NCI-H1048 (cell line): ENCODE data around the gene AGMO.

Experiments
- DNase-seq: peaks from one replicate; lab custom pipeline; 2025; lab: John Stamatoyannopoulos, UW

Gene AGMO

GRCh38 chr7:15219758-15220157 lies 342.1 kb downstream of the AGMO start:
- no peak for DNase-seq

DNA sequence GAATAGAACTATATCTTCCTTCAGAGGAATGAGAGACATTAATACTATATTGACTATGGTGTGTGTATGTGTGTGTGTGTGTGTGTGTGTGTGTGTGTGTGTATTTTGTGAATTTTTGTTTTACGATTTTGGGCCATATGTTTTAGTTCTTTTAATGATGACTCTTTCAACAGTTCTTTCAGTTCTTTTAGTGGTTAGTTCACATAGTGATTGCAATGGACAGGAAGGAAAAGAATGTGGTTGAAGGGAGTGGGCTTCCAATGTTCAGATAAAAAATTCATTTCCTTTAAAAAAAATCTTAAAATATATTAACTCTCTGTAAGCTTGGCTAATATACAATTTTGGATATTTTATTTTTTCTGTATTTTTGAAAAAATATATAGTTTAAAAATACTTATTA lies 343.6 kb downstream of the AGMO start:
- DNase-seq: no peak

- no peak for DNase-seq
These were observed 346.2 kb downstream of the AGMO start for GRCh38 chr7:15215616-15216015.

- no peak for DNase-seq
These were observed 346.8 kb downstream of the AGMO start for GRCh38 chr7:15214976-15215375.

DNA sequence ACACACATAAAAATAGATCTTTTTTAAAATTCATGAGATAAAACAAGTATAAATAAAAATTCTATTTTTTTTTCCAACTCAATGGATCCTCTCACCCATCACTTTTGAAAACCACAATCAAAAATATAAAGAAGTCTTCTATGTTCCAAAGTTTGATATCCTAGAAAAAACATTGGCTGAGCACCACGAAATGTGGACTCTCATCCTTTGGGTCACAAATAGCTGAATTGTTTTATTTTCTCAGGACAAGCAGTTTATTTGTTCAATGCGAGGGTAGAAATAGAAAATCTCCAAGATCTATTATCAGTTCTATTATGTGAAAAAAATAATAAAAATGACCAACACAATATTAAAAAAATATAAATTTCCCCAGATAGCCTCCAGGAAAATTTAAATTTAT lies 348.7 kb downstream of the AGMO start:
- no peak for DNase-seq

DNA sequence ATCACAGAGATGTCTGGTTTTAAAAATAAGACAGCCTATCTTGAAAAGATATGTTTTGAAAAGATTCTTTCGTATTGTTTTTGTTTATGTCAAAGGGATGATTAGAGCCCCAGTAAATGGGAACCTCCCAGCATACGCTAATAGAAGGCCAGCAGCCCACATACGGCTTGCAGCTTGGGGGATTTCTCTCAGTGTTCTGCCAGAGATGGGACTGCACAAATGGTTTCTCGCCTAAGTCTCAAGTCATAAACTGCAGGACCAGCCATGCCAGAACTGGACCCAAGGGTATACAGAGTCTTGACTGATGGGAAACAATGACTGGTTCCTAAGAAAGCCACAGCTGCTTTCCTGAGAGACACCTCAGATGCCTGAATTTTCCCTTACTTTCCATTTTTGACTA lies 352.4 kb downstream of the AGMO start:
- no peak for DNase-seq

- DNase-seq: no peak
These were observed 357.4 kb downstream of the AGMO start for GRCh38 chr7:15204421-15204820.

- DNase-seq: no peak
These were observed 362.3 kb downstream of the AGMO start for GRCh38 chr7:15199482-15199881.

- no peak for DNase-seq
These were observed 364.5 kb downstream of the AGMO start for GRCh38 chr7:15197042-15197977.

GRCh38 chr7:15178065-15178464 lies 383.8 kb downstream of the AGMO start:
- DNase-seq: no peak

GRCh38 chr7:15176089-15176488 lies 385.7 kb downstream of the AGMO start:
- no peak for DNase-seq

- DNase-seq: no peak
These were observed 386.7 kb downstream of the AGMO start for GRCh38 chr7:15175152-15175551.

GRCh38 chr7:15174485-15174884 lies 387.3 kb downstream of the AGMO start:
- no peak for DNase-seq

DNA sequence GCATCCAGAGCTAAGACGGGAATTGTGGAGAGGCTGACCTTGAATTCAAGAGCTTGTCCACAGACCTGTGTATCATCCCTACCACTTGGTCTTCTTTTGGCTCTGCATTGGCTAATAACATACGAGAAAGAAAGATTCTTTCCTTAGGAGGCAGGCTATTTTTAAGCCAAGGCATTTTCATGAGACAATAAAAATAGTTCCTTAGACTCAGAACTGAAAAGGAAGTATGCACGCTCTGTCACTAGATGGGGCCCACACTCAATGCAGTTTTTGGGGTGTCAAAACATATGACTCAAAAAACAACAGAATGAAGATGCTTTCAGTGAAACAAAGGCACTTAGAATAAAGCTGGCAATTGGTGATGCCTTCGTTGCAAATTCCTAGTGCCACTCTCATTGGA lies 393.3 kb downstream of the AGMO start:
- no peak for DNase-seq

- DNase-seq: no peak
These were observed 393.9 kb downstream of the AGMO start for GRCh38 chr7:15167912-15168311.

- no peak for DNase-seq
These were observed 395.2 kb downstream of the AGMO start for GRCh38 chr7:15166620-15167019.

DNA sequence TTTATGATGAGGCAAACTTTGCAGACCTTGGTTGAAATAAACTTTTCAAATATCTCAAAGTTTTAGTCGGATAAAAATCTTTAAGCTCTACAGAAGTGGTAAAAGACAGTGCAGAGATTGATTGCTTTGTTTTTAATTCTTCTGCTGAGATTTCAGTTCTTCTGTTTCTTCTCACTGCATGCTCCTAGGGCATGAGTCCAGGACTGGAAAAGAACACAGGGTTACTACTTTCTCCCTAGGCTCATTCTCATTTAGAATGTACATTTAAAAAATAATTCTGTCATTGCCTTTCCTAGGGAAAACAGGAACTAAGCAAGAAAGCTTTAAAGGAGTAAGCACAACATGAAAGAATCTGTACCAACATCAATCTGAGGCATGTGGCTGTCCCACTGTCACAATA lies 402.6 kb downstream of the AGMO start:
- no peak for DNase-seq

DNA sequence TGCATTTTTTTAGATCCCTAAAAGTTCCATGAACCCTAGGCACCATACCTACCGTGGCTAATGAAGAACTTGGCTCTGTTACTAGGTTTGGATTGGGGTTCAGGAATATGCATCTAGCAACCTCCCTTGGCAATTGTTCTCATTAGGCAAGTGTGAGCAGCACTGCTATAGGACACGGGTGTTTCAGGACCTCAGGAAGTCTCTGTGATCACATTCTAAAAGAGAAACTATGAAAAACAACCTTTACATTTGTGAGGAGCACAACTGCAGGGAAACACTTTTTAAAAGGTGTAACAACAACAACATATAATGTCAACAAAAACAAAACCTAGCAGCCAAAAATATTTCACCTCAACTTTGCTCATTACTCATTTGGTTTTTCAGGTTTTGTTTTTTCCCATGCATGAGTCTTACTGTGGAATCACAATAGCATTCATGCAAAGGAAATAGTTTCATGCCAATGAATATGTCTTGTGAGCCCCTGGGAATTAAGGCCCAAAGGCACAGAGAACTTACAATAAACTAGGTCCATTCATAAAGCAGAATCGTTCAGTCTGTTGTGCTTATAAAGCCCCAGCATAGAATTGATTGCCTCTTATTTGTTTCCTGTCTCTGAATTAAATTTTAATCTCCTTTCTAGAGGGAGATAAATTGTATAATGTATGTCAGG lies 403.5 kb downstream of the AGMO start:
- DNase-seq: no peak
